Stimulated activated CD8-positive, alpha-beta memory T cell treated with anti-CD3 and anti-CD28 coated beads, Interleukin-4, amount 100 ng/mL, for 1 hour (primary cell): Measurements from ENCODE around the gene SIRPG.
"Not testable (repeated sequence)": the region's sequence is repeated elsewhere in the genome, so short reads cannot be mapped to it uniquely, and the experiment has no call there.

Experiments used
- DNase-seq, 2 donors: peaks; one replicate each; pipeline ENCODE4 v3.0.0-alpha.2; 2020; ENCODE audit warnings: low read depth in 2 of 2, low spot score in 1 of 2

Gene SIRPG

DNA sequence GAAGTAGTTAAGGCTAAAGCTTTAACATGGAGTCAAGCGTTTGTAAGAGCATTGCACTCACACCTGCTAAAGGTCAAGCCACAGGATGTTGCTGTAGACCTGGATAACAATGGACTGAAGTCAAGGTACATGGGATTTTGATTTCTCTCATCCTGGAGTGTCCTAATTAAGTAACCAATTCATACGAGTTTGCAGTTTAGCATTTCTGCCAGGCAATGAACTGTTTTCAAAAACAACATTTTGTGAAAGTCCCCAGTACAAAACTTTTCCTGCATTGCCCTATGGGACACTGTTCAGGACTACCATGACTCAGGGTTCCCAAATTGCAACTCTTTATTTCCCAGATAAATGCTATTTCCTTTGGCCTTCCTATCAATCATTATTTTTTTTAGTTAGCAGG lies 20.4 kb downstream of the SIRPG start:
- no peak for DNase-seq

DNA sequence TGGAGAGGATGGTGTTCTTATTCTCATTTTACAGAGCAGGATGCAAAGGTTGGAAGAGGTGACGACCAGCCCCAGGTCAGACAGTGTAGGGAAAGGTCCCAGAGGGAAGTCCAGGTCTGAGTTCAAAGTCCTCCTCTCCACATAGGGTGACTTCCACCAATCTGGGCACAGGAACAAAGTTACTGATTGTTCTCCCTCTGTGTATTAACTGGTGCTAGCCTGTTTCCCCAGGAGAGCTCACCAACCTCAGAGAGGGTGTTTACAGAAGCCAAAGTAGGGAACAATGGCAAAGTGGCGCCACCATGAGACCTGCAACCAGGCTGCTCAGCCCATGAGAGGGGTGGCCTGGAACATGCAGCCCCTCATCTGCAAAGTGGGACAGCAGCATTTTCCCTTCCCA lies 21.0 kb downstream of the SIRPG start:
- DNase-seq, result no peak

DNA sequence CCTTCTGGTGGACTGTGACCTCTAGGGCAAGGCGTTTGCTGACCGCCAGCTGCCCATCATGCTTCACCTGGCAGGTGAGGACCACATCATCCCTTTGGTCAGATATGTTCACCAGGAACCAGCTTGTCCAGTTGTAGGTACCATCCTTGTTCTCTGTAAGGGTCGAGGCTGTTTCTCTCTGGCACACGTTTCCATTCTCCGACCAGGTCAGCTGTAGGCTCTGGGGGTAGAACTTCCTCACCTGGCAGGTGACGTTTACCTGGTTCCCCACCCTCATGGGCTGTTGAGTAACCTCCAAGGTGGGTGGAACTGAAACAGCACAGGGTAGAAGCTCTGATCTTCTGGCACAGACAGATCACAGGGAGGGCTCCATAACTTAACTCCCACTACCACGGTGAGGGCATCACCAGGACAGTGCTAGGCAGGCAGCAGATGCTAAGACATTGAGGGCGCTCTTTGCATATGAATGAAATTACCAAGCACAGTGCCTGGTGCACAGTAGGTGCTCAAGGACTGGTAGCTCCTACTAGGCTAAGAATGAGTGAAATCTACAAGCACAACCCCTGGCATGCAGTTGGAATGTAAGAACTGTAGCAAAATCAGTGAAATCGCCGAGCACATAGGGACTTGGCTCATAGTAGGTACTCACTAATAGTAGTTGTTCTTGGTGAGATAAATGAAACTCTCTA lies 22.1 kb downstream of the SIRPG start:
- no peak for DNase-seq

DNA sequence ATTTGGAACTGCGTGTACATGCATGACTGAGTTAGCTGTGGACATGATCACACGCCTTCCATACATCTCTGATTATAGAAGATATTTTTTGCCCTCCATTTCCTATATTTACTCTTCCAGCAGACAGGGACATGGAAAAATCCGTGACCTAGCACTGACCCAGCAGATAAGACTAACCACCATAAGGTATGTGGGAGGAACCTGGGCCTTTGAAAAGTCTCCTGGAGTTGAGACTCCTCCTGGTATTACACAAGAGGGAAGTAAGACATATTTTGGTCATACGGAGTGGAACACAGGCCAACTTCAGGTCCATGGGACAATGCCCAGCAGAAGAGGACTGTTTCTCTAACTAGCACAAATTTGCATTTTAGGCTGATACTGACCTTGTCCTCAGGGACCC lies 24.0 kb downstream of the SIRPG start:
- DNase-seq, result no peak

DNA sequence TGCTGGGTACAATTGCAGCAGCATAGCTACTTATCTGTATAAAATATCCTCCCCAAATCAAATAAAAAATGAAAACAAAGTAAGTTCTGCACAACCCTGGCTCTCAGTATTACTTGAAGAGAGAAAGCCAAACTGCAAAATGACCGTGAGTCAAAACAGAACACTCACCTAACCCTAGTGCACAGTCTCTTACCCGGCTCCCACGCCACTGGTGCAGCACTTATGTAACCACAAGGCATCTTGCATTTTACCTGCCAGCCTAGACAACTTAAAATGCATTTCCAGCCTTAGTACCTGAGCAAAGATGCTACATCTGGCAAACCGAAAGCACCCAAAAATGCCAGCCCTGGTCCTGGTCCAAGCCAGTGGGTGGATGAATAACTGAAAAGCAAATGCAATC lies 25.4 kb downstream of the SIRPG start:
- DNase-seq, result no peak

DNA sequence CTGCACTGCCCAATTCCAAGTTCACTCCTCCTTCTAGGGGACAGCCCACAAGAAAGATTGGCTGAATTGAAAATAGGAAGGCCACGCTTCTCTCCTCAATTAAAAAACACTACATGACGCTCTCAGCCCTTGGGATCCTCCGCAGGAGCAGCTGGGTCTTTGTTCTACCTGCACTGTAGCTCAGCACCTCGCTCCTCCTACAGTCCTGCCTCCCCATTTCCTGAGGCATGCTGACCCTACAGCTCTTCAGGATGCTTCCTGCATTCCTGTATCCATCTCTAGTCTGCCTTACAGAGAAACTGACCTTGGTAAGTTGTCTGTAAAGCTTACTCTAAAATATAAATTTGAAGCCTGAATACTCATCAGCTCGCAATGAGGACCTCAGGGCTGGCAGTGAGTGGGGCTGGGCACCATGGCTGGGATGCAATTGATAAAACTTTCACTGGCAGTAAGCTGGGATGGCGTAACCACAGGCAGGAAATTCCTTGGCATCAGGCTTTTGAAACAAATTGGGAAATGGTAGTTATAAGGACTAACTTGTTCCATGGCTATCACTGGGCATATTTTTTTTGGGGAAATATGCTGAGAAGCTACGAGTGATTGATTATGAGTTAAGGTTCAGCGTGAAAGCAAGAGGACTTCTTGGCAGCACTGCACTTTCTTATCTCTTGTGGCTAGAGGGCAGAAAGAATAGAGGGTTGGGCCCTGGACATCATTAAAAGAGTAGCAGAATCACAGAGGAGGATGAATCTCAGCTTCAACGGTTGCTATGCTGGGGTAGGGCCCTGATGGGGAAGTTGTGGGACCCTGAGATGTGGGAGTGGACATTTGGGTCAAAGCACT lies 26.0 kb downstream of the SIRPG start:
- no peak for DNase-seq

DNA sequence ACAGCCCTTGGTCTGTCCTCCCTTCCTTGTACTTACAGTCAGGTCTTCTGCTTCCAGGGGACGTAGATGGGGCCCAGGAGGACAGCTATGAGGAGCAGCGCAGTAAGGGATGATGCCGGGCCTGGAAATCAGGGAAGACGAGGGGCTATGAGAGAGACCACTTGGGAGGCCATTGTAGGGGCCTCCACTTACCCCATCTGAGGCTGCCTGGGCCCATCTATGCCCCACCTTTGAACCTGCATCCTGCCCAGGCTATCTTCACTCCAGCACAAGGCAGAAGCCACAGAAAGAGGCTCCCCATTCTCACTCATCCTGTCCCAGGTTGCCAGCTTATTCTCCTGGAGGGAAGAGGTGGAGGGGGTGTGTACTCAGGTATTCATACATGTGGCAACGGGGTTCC lies 27.4 kb downstream of the SIRPG start:
- no peak for DNase-seq

DNA sequence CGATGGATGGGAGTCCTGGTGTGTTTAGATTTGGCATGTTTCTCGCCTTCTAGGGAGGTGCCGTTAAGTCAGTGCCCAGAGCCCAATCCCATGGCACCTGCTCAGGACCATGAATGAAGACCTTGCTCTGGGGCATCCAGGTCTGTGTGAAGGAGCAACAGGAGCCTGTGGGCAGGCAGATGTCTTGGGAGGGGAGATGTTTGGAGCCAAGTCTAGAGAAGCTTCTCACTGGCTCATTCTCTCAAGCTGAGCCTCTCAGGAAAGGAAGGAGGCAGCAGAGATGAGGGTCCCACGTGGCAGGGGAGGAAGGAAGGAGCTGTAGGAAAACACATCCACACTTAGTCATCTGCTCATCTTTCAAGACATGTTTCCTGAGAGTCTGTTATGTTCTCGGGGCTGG lies 28.3 kb downstream of the SIRPG start:
- no peak for DNase-seq

DNA sequence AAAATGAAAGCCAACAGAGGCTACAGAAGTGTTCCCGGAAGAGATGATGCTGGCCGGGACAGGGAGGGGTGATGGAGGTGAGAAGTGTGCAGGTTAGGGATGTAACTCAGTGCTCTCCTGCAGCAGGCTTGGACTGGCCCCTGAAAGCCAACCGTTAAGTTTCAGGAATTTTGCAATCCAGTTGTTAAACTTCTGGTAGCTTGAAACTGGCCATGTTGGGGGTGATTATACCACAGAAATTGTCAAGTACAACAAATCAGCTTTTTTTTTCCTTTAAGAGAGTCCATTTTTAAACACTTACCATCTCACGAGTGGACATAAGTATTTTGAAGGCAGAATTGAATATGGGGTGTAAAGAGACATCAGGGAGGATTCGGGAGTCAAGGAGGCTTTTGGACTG lies 29.0 kb downstream of the SIRPG start:
- DNase-seq, result no peak

DNA sequence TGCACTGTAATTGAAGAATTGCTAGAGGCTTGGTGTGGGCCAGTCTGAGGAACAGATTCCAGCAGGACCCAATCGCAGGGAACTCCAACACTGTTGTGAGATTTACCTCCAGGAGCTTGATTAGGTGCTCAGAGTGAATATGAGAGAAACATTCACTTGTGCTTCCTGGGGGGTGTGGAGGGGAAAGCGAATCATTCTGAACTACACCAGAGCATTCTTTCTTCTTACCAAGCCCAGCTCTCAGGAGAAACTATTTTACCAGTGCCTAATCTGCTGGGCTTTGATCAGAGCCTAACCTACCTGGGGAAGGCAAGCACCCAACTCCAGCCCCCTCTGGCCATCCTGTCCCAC lies 30.4 kb downstream of the SIRPG start:
- DNase-seq, result no peak

DNA sequence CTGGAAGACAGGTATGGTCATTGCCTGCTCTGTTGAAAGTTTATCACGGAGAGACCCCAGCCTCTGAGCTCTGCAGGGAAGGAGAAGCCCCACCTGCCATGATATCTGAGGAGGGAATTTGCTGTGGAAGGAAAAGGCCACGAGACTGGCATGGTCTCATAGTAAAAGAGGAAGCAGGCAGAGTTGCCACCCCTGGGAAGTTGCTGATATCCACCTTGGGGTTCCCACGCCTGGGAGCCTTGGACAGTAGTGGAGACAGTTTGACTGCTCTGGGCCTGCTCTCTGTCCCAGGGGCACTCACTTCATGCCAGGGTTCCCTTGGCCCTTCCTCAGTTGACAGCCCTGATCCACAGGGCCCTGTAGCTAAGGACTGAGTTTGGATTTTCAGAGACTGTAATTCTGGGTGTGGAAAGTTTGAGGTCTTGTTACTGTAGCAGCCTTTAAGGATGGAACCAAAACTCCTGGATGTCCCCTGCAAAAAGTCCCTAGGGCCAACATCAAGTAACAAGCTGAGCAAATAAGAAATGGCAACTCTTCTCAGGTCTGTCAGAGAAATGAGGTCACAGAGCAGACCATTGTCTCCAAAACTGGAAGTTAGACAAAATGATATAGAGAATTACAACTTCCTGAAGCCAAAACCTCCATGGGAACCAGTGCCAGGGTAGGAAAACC lies 30.9 kb downstream of the SIRPG start:
- no peak for DNase-seq

DNA sequence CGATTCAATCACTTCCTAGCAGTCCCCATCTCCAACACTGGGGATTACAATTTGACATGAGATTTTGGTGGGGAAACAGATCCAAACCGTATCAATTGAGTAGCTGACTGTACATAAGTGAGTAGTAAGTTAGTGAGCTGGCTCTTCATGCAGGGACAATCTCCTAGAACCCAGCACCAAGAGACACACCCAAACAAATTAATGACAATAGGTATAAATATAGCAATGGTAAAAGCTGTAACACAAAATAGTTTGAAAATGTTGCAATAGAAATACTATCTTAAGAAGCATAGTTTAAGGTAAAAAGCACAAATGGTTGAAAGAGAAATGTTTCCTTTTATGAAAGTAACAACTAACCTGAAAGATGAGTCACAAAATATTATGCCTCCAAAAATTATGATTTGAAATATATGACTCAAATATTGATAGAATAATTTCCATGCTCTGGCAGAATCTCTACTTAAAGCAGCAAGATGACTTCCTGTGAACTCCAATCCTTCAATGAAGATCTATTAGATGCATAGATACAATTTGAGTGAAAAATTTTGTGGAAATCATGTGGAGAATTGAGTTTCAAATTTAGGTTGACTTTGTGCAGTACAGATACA lies 32.4 kb downstream of the SIRPG start:
- no peak for DNase-seq

DNA sequence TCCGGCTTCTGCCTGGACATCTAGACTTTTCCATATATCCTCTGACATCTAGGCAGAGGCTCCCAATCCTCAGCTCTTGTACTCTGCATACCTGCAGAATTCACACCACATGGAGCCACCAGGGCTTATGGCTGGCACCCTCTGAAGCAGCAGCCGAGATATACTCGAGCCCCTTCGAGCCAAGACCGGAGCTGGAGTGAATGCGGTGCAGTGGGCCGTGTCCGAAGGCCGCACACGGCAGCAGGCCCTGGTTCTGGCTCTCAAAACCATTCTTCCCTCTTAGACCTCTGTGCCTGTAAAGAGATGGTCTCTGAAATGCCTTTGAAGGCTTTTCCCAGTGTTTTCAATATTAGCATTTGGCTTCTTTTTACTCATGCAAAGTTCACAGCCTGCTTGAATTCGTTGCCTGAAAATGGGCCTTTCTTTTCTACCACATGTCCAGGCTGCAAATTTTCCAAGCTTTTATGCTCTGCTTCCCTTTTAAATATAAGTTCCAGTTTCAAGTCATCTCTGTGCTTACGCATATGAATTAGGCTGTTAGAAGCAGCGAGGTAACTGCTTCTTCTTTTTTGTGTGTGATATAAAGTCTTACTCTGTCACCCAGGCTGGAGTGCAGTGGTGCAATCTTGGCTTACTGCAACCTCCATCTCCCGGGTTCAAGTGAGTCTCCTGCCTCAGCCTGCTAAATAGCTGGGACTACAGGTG lies 33.9 kb downstream of the SIRPG start:
- no peak for DNase-seq

DNA sequence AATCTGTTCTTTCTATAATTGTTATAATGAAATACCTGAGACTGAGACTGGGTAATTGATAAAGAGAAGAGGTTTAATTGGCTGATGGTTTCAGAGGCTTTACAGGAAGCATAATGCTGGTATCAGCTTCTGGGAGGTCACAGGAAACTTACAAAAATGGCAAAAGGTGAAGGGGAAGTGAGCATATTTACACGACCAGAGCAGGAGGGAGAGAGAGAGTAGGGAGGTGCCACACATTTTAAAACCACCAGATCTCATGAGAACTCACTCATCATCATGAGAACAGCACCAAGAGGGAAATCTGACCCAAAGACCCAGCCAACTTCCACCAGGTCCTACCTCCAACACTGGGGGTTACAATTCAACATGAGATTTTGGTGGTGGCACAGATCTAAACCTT lies 35.1 kb downstream of the SIRPG start:
- no peak for DNase-seq

DNA sequence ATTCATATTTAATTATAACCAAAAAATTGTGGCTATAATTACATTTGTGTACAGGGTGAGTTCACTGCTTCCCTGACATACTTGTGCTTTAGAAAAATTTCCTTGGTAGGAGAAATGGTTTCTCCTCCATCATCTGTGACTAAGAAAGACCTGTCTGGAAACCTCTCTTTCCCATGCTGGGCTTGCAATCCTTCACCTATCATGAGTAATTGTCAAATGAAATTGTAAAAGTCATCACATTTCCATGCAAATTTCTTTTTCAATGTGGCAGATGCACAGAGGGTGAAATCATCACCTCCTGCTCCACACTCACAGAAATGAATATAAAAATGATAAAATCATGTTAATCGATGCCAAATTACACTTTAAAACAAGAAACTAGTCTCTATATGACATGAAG lies 36.3 kb downstream of the SIRPG start:
- DNase-seq, result no peak

DNA sequence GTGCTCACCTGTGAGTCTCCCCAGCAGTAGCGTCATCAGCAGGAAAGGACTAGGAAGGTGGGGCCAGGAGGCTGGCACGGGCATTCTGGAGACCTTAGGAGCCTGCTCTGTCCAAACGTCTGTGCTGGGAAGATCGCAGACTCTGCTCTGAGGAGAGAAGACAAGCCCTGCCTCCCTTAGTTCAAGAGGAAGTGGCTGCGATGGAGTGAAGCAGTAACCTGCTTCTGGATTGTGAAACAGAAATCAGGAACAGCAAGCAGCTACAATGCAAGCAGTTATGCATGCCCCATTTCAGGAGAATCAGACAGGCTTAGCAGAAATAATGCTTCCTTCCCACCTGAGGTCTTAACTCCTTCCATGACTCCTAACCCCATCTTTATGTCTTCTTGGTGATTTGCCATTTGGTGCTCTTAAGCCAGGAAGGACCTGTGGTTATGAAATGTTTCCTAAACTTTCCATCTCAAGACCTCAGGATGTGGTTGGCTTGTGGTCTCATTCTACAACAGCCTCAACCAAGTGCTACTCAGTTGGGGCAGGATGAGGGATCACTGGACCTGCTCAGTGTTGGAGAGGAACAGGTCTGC lies 37.6 kb downstream of the SIRPG start, which contains the start of gene SIRPB1:
Gene SIRPB1 (minus strand): TSS at position 149 of the 584 bp plus-strand sequence. CDS start 65 bp downstream, at position 84.
- DNase-seq, result no peak

DNA sequence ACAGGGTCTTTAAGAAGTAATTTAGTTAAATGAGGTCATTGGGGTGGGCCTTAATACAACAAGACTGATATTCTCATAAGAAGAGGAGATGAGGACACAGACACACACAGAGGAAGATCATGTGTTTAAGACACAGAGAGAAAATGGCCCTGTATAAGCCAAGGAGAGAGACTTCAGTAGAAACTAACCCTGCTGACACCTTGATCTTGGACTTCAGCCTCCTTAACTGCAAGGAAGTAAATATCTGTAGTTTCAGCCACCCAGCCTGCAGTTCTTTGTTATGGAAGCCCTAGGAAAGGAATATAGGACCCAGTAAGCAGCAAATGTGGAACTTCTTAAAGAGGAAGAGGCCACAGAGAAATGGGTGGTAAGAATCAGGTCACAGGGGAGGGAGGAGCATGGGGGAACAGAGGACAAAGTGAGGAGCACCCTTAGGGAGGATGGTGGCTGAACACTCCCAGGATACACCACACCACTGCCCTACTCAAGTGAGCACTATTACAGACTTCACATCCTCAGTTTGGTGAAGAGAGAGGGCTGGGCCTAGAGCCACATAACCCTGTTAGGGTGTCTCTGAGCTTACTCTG lies 38.5 kb downstream of the SIRPG start:
- DNase-seq, result no peak

DNA sequence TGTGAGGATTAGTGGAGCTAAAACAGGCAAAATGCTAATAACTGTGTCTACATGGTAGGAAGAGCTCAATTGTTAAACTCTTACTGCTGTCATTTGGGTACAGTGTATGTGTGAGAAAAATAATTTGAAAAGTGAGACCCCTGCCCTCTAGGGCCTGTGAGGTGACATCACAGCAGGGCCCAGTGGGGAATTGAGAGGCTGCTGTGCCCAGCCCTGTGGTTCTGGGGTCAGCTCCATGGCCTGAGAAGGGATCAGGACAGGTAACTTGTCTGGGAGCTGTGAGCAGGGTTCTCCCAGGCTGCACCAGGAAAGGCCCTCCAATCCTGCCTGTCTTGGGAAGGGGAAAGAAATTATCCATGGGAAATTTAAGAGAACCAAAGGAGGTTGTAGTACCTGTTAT lies 39.1 kb downstream of the SIRPG start:
- DNase-seq, result no peak

DNA sequence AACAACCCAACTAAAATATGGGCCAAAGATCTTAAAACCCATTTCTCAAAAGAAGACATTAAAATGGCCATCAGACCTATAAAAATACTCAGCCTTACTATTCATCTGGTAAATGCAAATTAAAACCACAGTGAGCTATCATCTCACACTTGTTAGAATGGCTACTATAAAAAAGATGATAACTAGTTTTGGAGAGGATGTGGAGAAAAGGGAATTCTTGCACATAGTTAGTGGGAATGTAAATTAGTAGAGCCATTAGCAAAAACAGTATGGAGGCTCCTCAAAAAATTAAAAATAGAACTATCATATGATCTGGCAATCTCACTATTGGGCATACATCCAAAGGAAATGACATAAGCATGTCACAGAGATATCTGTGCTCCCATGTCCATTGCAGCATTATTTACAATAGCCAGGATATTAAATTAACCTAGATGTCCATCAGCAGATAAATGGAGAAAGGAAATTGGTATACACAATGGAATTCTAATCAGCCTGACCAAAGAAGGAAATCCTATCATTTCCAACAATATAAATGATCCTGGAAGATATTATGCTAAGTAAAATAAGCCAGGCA lies 40.6 kb downstream of the SIRPG start:
- DNase-seq, result no peak

DNA sequence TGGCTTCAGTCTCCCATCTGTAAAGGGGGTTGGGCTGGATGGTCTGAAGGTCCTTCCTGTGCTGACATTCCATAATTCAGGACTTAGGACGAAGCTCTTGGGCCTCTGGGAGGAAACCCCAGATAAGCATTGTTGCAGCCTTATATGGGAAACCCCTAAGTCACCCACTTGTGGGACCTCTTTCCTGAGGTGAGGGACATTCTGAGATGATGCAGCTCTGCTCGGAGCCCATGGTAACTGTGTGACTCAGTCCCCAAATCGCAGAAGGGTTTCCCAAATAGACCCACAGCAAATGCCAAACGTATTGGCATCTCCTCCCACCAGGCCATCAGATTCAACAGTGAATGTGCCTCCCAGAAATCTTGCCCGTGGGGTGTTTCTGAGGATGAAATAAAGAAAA lies 47.2 kb downstream of the SIRPG start:
- not testable (repeated sequence) for DNase-seq
